Renal cortical epithelial cell (primary cell): ENCODE data around the gene CCR3. TPM values are rescaled to one million over a fixed set of nuclear protein-coding genes. Genes with fewer than 3 reads are reported as not detected.
"Not testable (repeated sequence)": the region's sequence is repeated elsewhere in the genome, so short reads cannot be mapped to it uniquely, and the experiment has no call there.

ENCODE experiments used
- DNase-seq: peaks from one replicate; pipeline ENCODE4 v3.0.0-alpha.2; 2011; ENCODE audit warnings: low read depth
- total RNA-seq: library from RNA; depleted of rRNA; stranded (reverse); fragments of >200 nt; gene quantifications from 2 replicates; pipeline ENCODE4 v1.2.3, GENCODE V29; 2014

Gene CCR3
- total RNA-seq, result not detected in 2 replicates

GRCh38 chr3:46242120-46242519 lies at the start of gene CCR3:
TSS of gene CCR3 (plus strand) at chr3:46242460. CDS start at chr3:46265159, 22,699 bp downstream.
- DNase-seq, result no peak

DNA sequence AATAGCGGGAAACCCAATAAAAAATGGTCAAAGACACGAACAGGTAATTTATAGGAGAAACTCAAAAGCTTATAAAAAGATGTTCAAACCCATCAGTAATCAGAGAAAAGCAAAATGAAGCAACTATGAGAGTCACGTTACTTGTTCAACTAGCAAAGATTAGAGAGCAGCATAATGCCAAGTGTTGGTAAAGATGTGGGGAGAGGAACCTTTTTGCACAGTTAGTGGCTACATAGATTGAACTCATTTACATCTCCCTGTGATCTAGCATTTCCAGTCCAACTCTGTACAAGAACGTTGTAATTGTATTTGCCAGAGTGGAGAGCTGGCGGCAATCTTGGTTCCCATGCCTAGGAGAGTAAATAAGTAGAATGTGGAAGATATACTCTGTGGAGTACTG lies 49.3 kb upstream of the CCR3 start:
- no peak for DNase-seq

GRCh38 chr3:46193436-46193835 lies 48.8 kb upstream of the CCR3 start:
- DNase-seq, result peak; percentile 79

- no peak for DNase-seq
Observed at GRCh38 chr3:46194868-46195553, 47.2 kb upstream of the CCR3 start.

GRCh38 chr3:46196261-46196957 lies 45.9 kb upstream of the CCR3 start:
- DNase-seq, result no peak

DNA sequence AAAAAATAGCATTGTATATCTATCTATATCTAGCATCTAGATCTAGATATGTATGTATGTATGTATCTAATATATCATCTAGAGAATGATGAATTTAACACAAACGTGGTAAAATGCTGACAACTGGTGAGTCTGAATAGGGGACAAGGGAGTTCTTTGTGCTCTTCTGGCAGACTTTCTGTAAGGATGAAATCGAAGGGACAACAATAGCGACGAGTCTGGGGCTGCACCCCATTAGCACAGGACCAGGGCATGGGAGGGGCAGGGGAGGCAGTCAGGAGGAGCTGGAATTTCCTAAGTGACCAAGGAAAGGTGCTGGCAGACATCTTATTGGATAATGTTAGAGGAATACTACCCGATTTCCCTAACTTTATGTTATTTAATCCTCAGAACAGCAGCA lies 42.0 kb upstream of the CCR3 start:
- no peak for DNase-seq

DNA sequence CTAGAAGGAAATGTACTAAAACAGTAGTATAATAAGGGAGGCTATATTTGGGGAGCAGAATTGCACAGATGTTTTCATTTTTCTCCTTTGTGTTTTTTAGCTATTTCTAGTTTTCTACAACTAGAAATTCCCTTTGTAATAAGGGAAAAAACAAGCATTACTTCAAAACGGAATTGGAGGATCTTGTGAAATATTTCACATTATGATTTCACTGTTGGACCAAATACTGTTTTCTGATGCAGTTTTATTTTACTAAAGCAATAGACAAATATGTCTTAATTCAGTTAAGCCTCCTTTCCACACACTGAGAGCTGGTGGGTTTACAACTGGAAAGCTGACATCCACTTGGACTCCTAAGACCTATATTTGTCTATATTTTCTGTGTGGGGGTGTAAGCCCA lies 41.5 kb upstream of the CCR3 start:
- no peak for DNase-seq

DNA sequence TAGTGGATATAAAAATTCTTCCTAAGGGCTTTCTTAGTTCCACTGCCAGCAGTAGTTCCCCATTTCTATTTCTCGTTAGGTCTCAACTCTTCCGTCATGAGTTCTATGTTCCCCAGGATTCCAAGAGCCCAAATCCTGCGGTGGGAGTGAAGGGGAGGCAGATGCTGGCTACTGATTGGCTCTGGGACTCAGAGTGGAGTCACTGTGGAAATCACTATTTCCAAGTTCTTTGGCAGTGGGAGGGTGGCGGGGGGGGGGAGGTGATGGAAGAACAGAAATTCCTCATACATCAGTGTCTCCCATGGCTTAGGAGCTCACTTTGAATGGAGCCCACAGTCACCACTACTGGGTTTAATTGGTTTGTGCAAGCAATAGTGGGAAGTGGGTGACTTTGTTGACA lies 39.7 kb upstream of the CCR3 start:
- no peak for DNase-seq

DNA sequence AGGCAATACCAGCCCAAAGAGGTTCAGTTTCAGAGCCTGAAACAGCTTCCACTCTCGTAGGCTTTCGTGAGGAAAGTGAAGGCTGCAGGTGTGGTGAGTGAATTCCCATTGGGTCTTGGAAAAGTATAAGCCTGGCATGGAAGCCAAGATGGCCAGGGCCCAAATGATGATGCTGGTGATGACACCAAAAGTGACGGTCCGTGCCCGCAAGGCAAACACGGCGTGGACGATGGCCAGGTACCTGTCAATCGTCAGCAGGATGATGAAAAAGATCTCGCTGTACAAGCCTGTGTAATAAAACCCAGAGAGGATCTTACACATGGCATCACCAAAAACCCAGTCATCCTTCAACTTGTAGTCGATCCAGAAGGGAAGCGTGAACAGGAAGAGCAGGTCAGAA lies 38.6 kb upstream of the CCR3 start:
- no peak for DNase-seq

DNA sequence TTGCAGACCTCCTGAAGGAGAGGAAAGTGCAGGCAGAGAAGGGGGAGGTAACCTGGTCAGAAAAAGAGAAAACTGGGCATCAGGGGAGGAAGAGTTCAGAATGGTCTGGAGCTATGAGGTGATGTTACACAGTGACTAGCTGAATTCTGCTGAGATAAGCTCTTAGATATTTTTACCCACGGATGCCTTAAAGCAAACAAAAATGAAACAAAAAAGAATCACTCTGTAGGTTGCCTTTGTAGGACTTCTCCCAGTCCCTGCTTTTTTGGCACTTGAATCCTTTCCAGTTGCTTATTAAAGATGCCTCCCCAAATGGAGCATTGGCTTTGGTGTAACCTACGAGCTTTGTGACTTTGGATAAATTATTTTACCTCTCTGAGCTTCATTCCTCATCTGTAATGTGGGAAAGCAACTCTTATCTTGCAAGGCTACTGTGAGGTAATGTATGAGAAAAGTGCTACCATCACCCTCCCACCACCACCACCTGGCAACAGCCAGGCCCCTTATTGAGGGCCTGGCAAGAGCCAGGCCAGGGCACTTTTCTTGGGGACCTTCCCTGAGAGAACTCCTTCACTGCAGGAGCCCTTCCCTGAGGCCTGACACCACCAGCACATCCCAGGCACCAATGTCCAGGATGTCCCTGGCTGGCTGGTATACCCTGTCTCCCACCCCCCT lies 36.8 kb upstream of the CCR3 start:
- DNase-seq, result no peak

GRCh38 chr3:46206282-46207015 lies 35.8 kb upstream of the CCR3 start:
- DNase-seq, result no peak

DNA sequence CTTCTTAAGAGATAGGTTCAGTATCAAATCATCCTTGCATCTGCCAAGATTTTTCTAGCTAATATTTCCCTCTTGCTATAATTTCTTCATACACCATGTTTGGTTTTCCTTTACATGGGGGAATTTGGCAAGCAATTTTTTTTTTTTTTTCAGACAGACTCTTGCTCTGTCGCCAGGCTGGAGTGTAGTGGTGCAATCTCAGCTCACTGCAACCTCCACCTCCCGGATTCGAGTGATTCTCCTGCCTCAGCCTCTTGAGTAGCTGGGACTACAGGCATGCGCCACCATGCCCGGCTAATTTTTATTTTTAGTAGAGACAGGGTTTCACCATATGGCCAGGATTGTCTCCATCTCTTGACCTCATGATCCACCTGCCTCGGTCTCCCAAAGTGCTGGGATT lies 34.7 kb upstream of the CCR3 start:
- DNase-seq, result not testable (repeated sequence)

DNA sequence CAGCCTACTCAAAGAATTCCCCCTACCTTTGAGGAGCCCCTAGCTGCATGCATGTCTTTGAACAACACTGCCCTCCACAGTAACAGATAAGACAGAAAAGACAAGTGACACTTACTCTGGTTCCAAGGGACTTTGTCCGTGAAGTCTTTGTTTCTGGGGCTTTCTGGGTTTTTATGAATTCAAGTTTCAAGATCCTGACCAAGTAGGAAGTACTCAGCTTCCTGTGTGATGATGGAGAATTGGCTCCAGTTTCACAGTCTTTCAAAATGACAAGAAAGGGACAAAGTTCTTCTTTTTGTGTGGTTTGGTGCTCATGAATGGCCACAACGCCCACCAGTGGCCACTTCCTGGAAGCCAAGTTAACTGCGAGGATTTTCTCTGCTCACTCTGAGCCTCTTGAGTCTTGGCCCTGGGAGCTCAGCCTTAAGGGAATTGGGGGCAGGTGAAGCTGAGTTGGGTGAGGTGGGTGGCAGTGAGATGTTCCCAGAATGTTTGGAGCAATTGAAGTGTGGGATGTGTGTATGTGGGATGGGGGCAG lies 34.0 kb upstream of the CCR3 start, which contains the start of gene CCR1:
Gene CCR1, minus strand, starts transcription at position 147 of the 538 bp plus-strand sequence. CDS start 4,000 bp downstream, outside the sequence.
- DNase-seq, result peak; percentile 71

GRCh38 chr3:46209053-46209452 lies 33.2 kb upstream of the CCR3 start:
- no peak for DNase-seq

DNA sequence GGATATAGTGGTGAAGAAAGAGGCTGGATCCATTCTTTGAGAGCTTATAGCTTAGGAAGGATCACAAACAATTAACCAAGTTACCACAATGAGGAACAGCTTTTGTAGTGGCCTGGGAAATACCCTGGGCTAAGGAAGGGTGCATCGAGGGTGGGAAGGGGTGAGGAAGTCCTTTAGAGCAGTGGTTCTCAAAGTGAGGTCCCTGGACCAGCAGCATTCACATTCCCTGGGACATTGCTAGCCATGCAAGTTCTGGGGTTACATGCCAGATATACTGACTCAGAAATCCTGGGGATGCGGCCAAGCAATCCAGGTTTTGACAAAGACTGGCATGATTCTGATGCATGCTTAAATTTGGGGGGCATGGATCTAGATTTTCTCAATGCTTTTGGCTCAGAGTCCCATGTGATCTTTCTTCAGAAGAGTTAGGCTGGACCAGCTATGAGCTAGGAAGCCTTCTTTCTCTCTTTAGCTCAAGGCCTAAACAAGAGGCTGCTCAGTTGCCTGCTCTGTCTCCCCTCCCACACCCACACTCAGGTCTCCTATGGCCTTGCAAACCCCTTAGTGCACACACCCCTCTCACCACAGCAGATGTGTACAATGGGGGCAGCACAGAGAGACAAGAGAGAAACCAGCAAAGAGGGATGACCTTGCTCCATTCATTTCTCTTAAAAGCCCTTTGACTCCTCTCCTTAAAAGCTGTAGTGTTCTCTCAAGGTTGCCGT lies 32.4 kb upstream of the CCR3 start:
- DNase-seq, result no peak

DNA sequence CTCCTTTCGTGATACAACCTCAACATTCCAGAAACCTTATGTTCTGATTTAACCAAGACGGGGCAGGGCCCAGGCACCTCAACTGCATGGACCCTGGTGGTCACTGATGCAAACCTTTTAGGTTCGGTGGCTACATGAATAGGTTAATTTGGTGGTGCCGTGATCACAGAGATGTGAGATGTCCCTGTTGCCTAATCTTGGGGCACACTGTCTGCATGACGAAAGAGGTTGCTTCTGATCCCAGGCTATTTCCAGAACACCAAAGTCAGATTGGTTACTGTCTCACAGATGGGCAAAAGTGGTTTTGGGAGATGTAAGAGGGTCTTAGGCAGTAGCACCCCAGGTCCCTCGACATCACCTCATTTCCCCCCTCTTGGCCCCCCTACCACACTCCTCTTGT lies 30.2 kb upstream of the CCR3 start:
- no peak for DNase-seq

GRCh38 chr3:46213201-46213600 lies 29.1 kb upstream of the CCR3 start:
- no peak for DNase-seq

DNA sequence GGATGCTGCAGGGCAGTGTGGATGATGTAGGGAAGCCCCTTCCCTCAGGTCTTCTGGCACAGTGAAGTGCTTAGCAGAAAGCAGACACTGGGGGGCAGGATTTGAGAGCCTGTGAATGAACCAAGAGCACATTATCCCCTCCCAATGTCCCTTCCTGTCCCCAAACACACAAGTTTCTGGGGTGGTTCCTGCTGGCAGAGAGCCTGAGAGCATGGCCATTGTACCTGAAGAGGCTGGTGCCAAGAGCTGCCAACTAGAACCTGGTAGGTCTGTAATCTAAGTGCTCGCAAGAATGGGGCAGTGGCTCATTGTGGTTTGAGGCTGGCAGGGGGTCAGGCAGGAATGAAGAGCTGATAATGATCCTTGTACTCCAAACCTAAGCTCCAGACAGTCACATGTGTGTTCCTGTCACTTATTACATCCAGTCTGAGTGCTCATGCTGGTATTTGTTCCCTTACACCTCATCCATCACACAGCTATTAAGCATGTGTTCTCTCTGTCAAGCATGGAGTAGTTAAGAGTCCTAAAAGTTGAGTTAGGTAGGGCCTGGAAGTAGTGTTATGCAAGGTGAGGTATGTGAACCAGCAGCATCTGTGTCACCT lies 27.4 kb upstream of the CCR3 start:
- DNase-seq, result peak; percentile 8

GRCh38 chr3:46215810-46216414 lies 26.3 kb upstream of the CCR3 start:
- no peak for DNase-seq

DNA sequence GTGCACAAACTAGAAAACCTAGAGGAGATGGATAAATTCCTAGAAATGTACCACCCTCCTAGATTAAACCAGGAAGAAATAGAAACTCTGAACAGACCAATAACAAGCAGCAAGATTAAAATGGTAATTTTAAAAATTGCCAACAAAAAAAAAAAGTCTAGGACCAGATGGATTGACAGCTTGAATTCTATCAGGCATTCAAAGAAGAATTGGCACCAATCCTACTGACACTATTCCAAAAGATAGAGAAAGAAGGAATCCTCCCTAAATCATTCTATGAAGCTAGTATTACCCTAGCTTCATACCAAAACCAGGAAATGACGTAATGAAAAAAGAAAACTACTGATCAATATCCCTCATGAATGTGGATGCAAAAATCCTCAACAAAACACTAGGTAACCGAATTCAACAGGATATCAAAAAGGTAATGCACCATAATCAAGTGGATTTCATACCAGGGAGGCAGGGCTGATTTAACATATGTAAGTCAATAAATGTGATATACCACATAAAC lies 24.0 kb upstream of the CCR3 start:
- DNase-seq, result no peak
